HepG2 (cell line): ENCODE results near the gene TLE2. TPM values are rescaled to one million over a fixed set of nuclear protein-coding genes. Genes with fewer than 3 reads are reported as not detected.

Source experiments
- ATAC-seq: fragments of 200-7000 bp; cut with Tn5 transposase; 3 replicates; pipeline ENCODE4 v1.9.1; 2020; ENCODE audit warnings: mild to moderate bottlenecking, moderate library complexity
- BruUV-seq: library from RNA; stranded (reverse); fragments of 400-500 nt; replicated peaks from 2 replicates; lab custom pipeline; 2021; lab: Mats Ljungman, UMichigan
- CTCF ChIA-PET: fragments of 300-600 bp; formaldehyde crosslinking; extraction: SDS; loops from one replicate; lab custom pipeline; 2021; ENCODE audit warnings: low total read pairs, inconsistent platforms, low intra/inter-chr PET ratio; lab: Yijun Ruan, JAX
- POLR2A ChIA-PET: fragments of 350-600 bp; sonication (Branson Sonifier 250); formaldehyde crosslinking; loops from one replicate; lab custom pipeline; 2020; ENCODE audit warnings: antibody characterized with exemption, inconsistent platforms; lab: Yijun Ruan, JAX
- DNase-seq: peaks from one replicate; pipeline ENCODE4 v3.0.0-alpha.2; 2015; ENCODE audit warnings: low spot score
- FAIRE-seq: peaks from 3 replicates; lab custom pipeline; 2011; peaks lifted over from hg19 to GRCh38; lab: Jason Lieb, UNC
- H2AFZ ChIP-seq: one replicate; pipeline ENCODE4 v1.6.1; 2011; ENCODE audit warnings: low read length, inconsistent platforms
- H3K27ac ChIP-seq: fragments of 300-600 bp; 3 replicates; pipeline ENCODE4 v1.8.0; 2011; ENCODE audit warnings: mixed run types, mild to moderate bottlenecking, mixed read lengths, low read length, inconsistent platforms; ENCODE audit not compliant: insufficient read depth; ENCODE audit errors: extremely low read length
- H3K27me3 ChIP-seq, 2 experiments: fragments of 200-600 bp in 1 of 2; 2 replicates in 1 of 2; 3 replicates in 1 of 2; pipeline versions ENCODE4 v1.6.0 to v1.8.0; 2011; ENCODE audit warnings: low read length in 2 of 2, mild to moderate bottlenecking in 2 of 2, moderate library complexity in 2 of 2, inconsistent platforms in 1 of 2; ENCODE audit not compliant: insufficient read depth in 2 of 2, control insufficient read depth in 1 of 2
- H3K36me3 ChIP-seq, 2 experiments: fragments of 200-600 bp in 1 of 2; replicated peaks in 1 of 2; 2 replicates in 1 of 2; 3 replicates in 1 of 2; pipeline versions ENCODE4 v1.5.1 to v1.8.0; 2011; ENCODE audit warnings: low read length in 2 of 2, inconsistent platforms in 1 of 2; ENCODE audit not compliant: insufficient read depth in 2 of 2, control insufficient read depth in 1 of 2
- H3K4me1 ChIP-seq: 2 replicates; pipeline ENCODE4 v1.5.1; 2012; ENCODE audit warnings: low read length, inconsistent platforms; ENCODE audit not compliant: insufficient read depth
- H3K4me2 ChIP-seq: 2 replicates; pipeline ENCODE4 v1.6.0; 2011; ENCODE audit warnings: low read depth, low read length, inconsistent platforms
- H3K4me3 ChIP-seq, 3 experiments: fragments of 200-600 bp in 1 of 3; sonication (generic), shearing (Covaris generic) in 1 of 3; replicated peaks in 1 of 3; 2 replicates each; pipeline ENCODE4 v1.5.1; 2011 to 2016; ENCODE audit warnings: low read length in 3 of 3, inconsistent platforms in 2 of 3, low read depth in 2 of 3, mild to moderate bottlenecking in 2 of 3, control low read depth in 1 of 3, mixed read lengths in 1 of 3; ENCODE audit not compliant: insufficient read depth in 1 of 3
- H3K79me2 ChIP-seq: one replicate; pipeline ENCODE4 v1.6.1; 2011; ENCODE audit warnings: low read length, inconsistent platforms; ENCODE audit not compliant: insufficient read depth
- H3K9ac ChIP-seq: 2 replicates; pipeline ENCODE4 v1.6.0; 2011; ENCODE audit warnings: mild to moderate bottlenecking, low read depth, low read length, inconsistent platforms; ENCODE audit not compliant: insufficient read depth
- H3K9me3 ChIP-seq: 2 replicates; pipeline ENCODE4 v1.5.1; 2012; ENCODE audit warnings: mild to moderate bottlenecking, low read length
- H4K20me1 ChIP-seq: 2 replicates; pipeline ENCODE4 v1.6.0; 2011; ENCODE audit warnings: inconsistent platforms, mild to moderate bottlenecking, low read length, moderate library complexity; ENCODE audit not compliant: insufficient read depth
- AFF4 ChIP-seq: sonication (generic); formaldehyde crosslinking; IDR thresholded peaks from 2 replicates; pipeline ENCODE4 v1.4.0; 2020; ENCODE audit warnings: missing genetic modification reagents
- ARID5B ChIP-seq: IDR thresholded peaks from 2 replicates; pipeline ENCODE4 v1.4.0; 2020; ENCODE audit warnings: mild to moderate bottlenecking, missing genetic modification reagents
- CEBPB ChIP-seq: IDR thresholded peaks from 2 replicates; pipeline ENCODE4 v1.6.1; 2011; ENCODE audit warnings: low read depth, low read length, improper control_type of control experiment, borderline replicate concordance
- CSRNP1 ChIP-seq: sonication (generic); formaldehyde crosslinking; IDR thresholded peaks from 2 replicates; pipeline ENCODE4 v1.8.1; 2023; ENCODE audit warnings: mild to moderate bottlenecking, missing genetic modification reagents
- DMAP1 ChIP-seq: IDR thresholded peaks from 2 replicates; pipeline ENCODE4 v1.6.1; 2016
- KDM2A ChIP-seq: sonication (generic); formaldehyde crosslinking; IDR thresholded peaks from 2 replicates; pipeline ENCODE4 v1.4.0; 2020; ENCODE audit warnings: low read depth, missing genetic modification reagents, borderline replicate concordance
- KLF11 ChIP-seq: IDR thresholded peaks from 2 replicates; pipeline ENCODE4 v1.6.1; 2016; ENCODE audit warnings: missing compliant biosample characterization
- RFX1 ChIP-seq: fragments of 450-650 bp; IDR thresholded peaks from 2 replicates; pipeline ENCODE4 v1.6.1; 2017
- SOX5 ChIP-seq: IDR thresholded peaks from 2 replicates; pipeline ENCODE4 v1.6.1; 2016; ENCODE audit warnings: borderline replicate concordance
- U2AF2 ChIP-seq: fragments of 200-400 bp; formaldehyde crosslinking; IDR thresholded peaks from 2 replicates; pipeline ENCODE4 v1.6.1; 2017; ENCODE audit warnings: low read depth, mild to moderate bottlenecking, low read length
- WGBS: methylation state at CpG from one replicate; pipeline ENCODE4 v1.1.6; 2017; ENCODE audit warnings: low lambda C conversion rate; 5-methylcytosine and 5-hydroxymethylcytosine counted together
- in situ Hi-C: cut with HindIII; loops from 2 replicates; pipeline ENCODE4 v1.10.0; 2017; ENCODE audit warnings: low pct_unique_long_range_greater_than_20kb; ENCODE audit not compliant: extremely low pct_ligation_motif_present
- intact Hi-C: fragments of 100-400 bp; cut with micrococcal nuclease; formaldehyde crosslinking; loops from one replicate; pipeline ENCODE4 v1.10.0; 2022; ENCODE audit not compliant: unreplicated experiment
- polyA plus RNA-seq, 8 experiments: library from polyadenylated mRNA; depleted of rRNA in 3 of 8; stranded (reverse) in 7 of 8; unstranded in 1 of 8; fragments of >200 nt; fragmentation: Illumina TruSeq in 4 of 8; extraction: Trizol in 4 of 8; gene quantifications; 2 replicates each; pipeline versions ENCODE4 v1.2.1 to v1.2.3, GENCODE V29; 2011 to 2016; ENCODE audit warnings: low read depth in 4 of 8, missing spikeins in 1 of 8, mixed read lengths in 1 of 8; ENCODE audit not compliant: insufficient read depth in 1 of 8
- total RNA-seq, 5 experiments: library from RNA; depleted of rRNA; stranded (reverse); fragments of >200 nt; fragmentation: Illumina TruSeq; extraction: Trizol; gene quantifications; 2 replicates each; pipeline ENCODE4 v1.2.3, GENCODE V29; 2016; ENCODE audit warnings: low read depth in 1 of 5
- TF ChIP-seq, protein P1 (sequence below): sonication (generic); formaldehyde crosslinking; IDR thresholded peaks from 2 replicates; pipeline ENCODE4 v1.5.0; 2020; ENCODE audit warnings: missing genetic modification reagents

Gene TLE2
- total and polyA plus RNA-seq, 2 of the 13 experiments (the other 11 are each of a cell fraction or from before 2014, with no cell fraction given) = 0.07 to 0.81 TPM

- TF ChIP-seq AFF4 (no peak), SOX5 (CRISPR knock-in tag) (peak; percentile 5; the same call in 1 of the 2 replicates), KDM2A (CRISPR knock-in tag) (peak; percentile 81)
Observed at GRCh38 chr19:2950286-2951124, 78.6 kb downstream of the TLE2 start (continued).

DNA sequence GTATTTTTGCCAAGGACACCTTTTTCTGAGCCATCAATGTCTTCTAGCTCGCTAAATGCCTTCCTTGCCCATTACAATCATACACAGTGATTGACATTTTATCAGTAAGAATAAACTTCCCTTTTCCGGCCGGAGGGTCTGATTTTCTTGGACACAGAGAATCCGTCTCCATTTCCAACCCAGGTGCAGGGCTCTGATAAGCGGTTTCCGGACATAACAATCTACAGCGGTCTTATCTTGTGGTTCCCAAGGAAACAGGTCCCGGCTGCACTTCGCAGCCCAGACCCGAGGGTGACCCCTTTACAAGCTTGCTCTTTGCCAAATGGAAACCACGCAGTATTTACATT is 79.2 kb downstream of the TLE2 start:
- in situ Hi-C loops (loop anchor here (10.0 kb wide), 1 partner anchor 215 kb away; no protein-coding TSS in a partner anchor), intact Hi-C loops (no loop called here)
- peak overlapping the region; percentile 88 for H3K9ac ChIP-seq
- ATAC-seq (peak; percentile 53), DNase-seq (peak; percentile 62), FAIRE-seq (no peak)
- no peak overlapping the region for H2AFZ ChIP-seq
- peak overlapping the region; percentile 81 to 97 (median 90) for H3K4me3 ChIP-seq
- peaks cover 46% of the 10 kb centered on the region for H3K4me1 ChIP-seq
- BruUV-seq = no TSS peak
- ChIA-PET CTCF (interaction anchor here (0.9 to 2.0 kb wide), 4 partner anchors 62 to 325 kb away, joined by 3 to 7 read pairs (median 3); no protein-coding TSS in a partner anchor), POLR2A (interaction anchor here (0.7 to 2.0 kb wide), 16 partner anchors 8 to 1021 kb away, joined by 3 to 26 read pairs (median 5); partner anchors contain the start of genes DAPK3, THOP1, TLE6 and ZNF555)
- H3K27me3 ChIP-seq = no peaks in the 10 kb centered on the region; a peak in 1 of 5 replicates
- peak overlapping the region; percentile 89 for H3K27ac ChIP-seq
- no peaks in the 10 kb centered on the region for H3K36me3 ChIP-seq
- peak overlapping the region; percentile 80 for H3K4me2 ChIP-seq
- 1% methylated on average over 11 of the region's 11 CpGs for WGBS
- no peaks in the 10 kb centered on the region for H3K9me3 ChIP-seq
- peaks cover 12% of the 10 kb centered on the region for H3K79me2 ChIP-seq
- H4K20me1 ChIP-seq = peaks cover 8% of the 10 kb centered on the region; the same call in 1 of the 2 replicates
- TF ChIP-seq U2AF2 (no peak), RFX1 (peak; percentile 35; the same call in 1 of the 2 replicates), DMAP1 (CRISPR knock-in tag) (no peak), CSRNP1 (CRISPR knock-in tag) (no peak), CEBPB (no peak), ARID5B (CRISPR knock-in tag) (no peak), KLF11 (CRISPR knock-in tag) (no peak)
- TF ChIP-seq, protein P1, sequence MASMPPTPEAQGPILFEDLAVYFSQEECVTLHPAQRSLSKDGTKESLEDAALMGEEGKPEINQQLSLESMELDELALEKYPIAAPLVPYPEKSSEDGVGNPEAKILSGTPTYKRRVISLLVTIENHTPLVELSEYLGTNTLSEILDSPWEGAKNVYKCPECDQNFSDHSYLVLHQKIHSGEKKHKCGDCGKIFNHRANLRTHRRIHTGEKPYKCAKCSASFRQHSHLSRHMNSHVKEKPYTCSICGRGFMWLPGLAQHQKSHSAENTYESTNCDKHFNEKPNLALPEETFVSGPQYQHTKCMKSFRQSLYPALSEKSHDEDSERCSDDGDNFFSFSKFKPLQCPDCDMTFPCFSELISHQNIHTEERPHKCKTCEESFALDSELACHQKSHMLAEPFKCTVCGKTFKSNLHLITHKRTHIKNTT = no peak
